Measurements from ENCODE around the gene MUS81.
"Not testable (repeated sequence)": the region's sequence is repeated elsewhere in the genome, so short reads cannot be mapped to it uniquely, and the experiment has no call there.

The MUS81 gene

GRCh38 chr11:65873318-65874156 lies 13.3 kb downstream of the MUS81 start:
- peak; percentile 98 for DNase-seq (ENCODE audit: low spot score)

DNA sequence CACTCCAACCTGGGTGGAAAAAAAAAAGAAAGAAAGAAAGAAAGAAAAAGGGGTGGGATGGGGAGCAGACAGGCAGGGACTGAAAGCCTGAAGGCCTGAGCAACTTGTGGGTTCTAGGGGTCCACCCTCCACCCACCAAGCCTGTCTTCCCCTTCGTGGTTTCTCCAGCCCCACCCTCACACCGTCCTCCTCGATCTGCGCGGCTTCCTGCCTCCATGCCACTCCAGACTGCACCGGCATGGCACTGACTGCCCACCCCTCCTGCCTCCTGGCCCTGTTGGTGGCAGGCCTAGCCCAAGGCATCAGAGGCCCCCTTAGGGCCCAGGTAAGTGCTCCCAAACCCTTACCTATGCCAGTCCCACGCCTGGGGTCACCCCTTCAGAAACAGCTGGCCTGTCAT lies 19.4 kb downstream of the MUS81 start, which contains the start of gene CTSW:
Gene CTSW, plus strand, starts transcription at position 221 of the 400 bp plus-strand sequence. Its CDS starts 18 bp downstream, at position 239.
- no peak for DNase-seq (ENCODE audit: low spot score)

GRCh38 chr11:65880027-65880426 lies 19.8 kb downstream of the MUS81 start:
- no peak for DNase-seq (ENCODE audit: low spot score)

DNA sequence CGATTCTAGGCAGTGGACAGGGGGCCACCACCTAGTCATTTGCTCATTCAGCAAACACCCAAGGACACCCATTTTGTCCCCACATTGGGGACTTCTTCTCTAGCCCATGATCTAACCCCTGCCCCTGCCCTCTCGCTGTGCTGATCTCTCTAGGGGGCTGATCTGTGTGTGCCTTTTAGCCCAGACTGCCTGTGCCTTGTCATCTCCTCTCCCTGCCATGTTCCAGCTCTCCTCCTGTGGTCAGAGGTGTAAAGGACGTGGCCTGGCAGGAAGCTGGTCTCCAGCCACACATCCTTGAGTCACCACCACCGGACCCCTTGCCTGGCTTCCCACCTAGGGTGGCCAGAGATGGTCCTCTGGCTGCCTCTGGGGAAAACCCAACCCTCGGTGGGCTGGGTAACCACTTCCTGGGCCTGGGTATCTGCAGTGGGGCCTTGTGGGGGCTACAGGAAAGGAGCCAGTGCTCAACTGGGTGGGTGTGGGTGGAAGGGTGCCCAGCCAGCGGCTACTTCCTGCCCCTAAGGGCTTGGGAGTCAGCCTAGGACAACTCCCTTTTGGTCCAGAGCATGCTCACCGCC lies 20.7 kb downstream of the MUS81 start:
- no peak for DNase-seq (ENCODE audit: low spot score)

GRCh38 chr11:65882120-65883057 lies 22.2 kb downstream of the MUS81 start:
- no peak for DNase-seq (ENCODE audit: low spot score)

GRCh38 chr11:65883058-65883761 lies 23.0 kb downstream of the MUS81 start:
- DNase-seq (ENCODE audit: low spot score), result no peak

- DNase-seq (ENCODE audit: low spot score), result no peak
These were observed 23.8 kb downstream of the MUS81 start for GRCh38 chr11:65883786-65884715.

DNA sequence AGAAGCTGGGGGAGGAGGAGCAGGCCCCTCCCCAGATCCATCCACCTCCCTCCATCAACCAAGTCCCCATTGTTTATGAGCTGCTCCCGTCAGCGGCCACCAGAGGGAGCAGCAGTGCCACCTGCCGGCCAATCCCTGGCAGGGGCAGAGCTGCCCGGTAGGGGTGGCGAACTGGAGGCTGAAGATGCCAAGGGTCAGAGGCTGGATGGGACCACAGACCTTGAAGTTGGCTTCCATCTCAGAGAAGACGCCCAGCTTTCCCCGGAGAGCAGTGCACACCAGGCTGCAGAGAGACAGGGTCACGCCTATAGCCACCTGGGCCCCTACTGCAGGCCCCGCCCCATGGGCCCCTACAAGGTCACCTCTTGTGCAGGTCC lies 24.5 kb downstream of the MUS81 start:
- peak; percentile 82 for DNase-seq (ENCODE audit: low spot score)

GRCh38 chr11:65885231-65885630 lies 25.0 kb downstream of the MUS81 start:
- DNase-seq (ENCODE audit: low spot score), result no peak

- DNase-seq (ENCODE audit: low spot score), result no peak
These were observed 25.7 kb downstream of the MUS81 start for GRCh38 chr11:65885808-65886536.

DNA sequence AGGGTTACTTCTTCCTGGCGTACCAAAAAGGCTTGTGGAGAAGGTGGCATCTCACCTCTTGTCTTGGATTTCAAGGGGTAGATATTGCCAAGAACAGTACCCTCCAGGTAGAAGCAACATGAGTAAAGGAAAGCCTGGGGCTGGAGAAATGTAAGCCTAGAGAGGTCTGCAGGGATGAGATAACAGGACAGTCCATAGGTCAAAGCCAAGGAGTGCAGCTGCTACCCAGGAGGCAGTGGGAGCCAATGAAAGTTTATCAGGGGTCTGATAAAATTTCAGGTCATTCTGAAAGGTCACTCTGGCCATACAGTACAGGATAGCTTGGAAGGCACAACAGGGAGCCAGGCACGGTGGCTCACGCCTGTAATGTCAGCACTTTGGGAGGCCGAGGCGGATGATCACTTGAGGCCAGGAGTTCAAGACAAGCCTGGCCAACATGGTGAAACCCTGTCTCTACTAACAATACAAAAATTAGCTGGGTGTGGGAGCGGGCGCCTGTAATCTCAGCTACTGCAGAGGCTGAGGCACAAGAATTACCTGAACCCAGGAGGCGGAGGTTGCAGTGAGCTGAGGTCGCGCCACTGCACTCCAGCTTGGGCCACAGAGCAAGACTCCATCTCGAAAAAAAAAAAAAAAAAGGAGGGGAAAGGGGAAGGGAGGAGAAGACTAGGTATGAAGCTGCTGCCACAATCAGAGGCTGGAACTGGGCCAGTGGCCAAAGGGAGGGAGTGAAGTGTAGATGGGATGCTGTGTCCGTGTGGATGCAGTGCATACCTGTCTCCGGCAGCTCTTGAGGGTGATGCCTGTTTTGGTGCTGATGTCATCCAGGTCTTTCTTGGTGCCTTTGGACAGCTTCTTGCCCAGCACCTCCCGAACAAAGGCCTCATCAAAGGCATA lies 26.8 kb downstream of the MUS81 start:
- no peak for DNase-seq (ENCODE audit: low spot score)

DNA sequence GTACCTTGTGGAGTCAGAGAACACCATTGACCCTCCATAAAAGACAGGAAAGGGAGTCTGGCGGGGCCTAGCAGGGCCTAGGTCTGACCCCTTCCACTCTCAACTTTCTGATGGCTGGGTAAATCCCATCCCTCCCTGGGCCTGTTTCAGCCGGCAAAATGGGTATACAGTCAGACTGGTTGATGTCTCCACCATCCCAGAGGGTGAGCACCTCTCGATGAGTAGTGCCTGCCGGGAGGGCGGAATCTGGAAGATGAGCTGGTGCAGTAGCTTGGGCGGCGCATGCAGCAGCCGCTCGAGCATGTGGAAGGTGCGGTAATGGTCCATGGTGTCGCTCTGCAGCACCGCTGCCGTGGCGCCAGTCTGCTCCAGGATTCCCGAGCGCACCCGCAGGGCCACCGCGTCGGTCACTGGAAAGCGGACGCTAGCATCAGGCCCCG lies 27.5 kb downstream of the MUS81 start:
- peak; percentile 45 for DNase-seq (ENCODE audit: low spot score)

GRCh38 chr11:65888163-65888814 lies 28.1 kb downstream of the MUS81 start, which contains the start of gene FIBP:
Gene FIBP, minus strand, starts transcription at chr11:65888471. Its CDS starts 53 bp downstream, at chr11:65888418.
- peak; percentile 97 for DNase-seq (ENCODE audit: low spot score)

DNA sequence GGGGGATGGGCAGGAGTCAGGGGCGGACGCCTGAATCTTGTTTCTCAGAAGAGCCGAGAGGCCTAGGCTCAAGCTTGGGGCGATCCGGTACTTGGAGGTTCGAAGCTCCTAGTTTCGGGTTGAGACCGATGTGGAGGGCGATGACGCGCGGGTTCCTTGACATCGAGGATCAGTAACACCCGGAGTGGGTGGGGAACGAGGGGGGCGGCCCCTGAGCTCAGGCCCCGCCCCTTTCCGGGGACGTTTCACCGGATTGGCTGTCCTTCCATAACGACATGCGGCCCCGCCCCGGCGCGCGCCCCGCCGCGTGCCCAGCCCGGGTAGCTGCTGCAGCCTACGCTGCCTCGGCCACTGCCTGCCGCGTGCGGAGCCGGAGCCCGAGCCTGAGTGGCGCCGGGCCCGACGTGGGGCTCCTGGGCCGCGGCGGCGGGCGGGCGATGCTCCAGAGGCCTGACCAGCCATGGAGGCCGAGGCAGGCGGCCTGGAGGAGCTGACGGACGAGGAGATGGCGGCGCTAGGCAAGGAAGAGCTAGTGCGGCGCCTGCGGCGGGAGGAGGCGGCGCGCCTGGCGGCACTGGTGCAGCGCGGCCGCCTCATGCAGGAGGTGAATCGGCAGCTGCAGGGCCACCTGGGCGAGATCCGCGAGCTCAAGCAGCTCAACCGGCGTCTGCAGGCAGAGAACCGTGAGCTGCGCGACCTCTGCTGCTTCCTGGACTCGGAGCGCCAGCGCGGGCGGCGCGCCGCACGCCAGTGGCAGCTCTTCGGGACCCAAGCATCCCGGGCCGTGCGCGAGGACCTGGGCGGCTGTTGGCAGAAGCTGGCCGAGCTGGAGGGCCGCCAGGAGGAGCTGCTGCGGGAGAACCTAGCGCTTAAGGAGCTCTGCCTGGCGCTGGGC lies 30.3 kb downstream of the MUS81 start, which contains the start of gene CCDC85B:
Gene CCDC85B, plus strand, starts transcription at position 350 of the 895 bp plus-strand sequence. Its CDS starts 111 bp downstream, at position 461.
- peak; percentile 95 for DNase-seq (ENCODE audit: low spot score)

GRCh38 chr11:65891219-65892136 lies 31.2 kb downstream of the MUS81 start:
- DNase-seq (ENCODE audit: low spot score), result no peak

GRCh38 chr11:65892137-65892540 lies 31.9 kb downstream of the MUS81 start:
- DNase-seq (ENCODE audit: low spot score), result not testable (repeated sequence)
